Measurements from ENCODE around the gene TPRG1.

- no peak for TF ChIP-seq CTCF (IDR thresholded peaks at IDR 0.05)
- TF ChIP-seq EZH2 (IDR thresholded peaks at IDR 0.05; ENCODE audit: borderline replicate concordance, insufficient read depth, low read depth, low read length, poor library complexity, severe bottlenecking): no peak
These were observed 24.9 kb upstream of the TPRG1 start for GRCh38 chr3:189146848-189147247.

Data from B cell (primary cell).